ENCODE data around the gene TUBB2B. TPM values are rescaled to one million over a fixed set of nuclear protein-coding genes. Genes with fewer than 3 reads are reported as not detected.

The TUBB2B gene
- total and polyA plus RNA-seq, 9 of the 15 experiments (the other 6 are each of a cell fraction or from before 2014, with no cell fraction given), result 0.11 to 9.7 (median 4.6) TPM

DNA sequence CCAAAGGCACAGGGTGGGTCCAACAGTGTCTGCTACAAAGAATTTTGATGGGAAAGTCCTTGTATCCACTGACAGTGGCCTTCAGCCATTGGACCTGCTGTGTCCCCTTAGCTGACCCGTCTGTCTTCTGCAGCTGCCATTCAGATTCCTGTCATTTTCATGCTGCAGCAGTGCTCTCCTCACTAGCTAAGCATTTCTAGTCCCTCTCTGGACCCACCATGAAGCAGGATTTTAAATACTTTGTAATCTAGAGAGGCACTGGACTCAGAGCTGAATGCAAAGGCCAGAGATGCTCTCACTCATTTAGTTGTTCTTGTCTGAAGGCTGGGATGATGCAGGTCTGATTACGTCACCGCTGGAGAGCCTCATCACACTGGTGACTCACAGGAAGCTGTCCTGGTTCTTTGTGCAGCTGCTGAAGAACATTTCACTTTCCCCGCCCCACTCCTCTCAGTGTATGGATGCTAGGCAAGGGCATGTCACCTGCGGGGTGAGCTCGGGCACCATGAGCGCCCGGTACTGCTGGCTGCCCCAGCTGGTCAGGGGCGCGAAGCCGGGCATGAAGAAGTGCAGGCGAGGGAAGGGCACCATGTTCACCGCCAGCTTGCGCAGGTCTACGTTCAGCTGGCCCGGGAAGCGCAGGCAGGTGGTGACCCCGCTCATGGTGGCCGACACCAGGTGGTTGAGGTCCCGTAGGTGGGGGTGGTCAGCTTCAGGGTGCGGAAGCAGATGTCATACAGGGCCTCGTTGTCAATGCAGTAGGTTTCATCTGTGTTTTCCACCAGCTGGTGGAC lies 50.7 kb downstream of the TUBB2B start (continued):
- TF ChIP-seq, protein P1, sequence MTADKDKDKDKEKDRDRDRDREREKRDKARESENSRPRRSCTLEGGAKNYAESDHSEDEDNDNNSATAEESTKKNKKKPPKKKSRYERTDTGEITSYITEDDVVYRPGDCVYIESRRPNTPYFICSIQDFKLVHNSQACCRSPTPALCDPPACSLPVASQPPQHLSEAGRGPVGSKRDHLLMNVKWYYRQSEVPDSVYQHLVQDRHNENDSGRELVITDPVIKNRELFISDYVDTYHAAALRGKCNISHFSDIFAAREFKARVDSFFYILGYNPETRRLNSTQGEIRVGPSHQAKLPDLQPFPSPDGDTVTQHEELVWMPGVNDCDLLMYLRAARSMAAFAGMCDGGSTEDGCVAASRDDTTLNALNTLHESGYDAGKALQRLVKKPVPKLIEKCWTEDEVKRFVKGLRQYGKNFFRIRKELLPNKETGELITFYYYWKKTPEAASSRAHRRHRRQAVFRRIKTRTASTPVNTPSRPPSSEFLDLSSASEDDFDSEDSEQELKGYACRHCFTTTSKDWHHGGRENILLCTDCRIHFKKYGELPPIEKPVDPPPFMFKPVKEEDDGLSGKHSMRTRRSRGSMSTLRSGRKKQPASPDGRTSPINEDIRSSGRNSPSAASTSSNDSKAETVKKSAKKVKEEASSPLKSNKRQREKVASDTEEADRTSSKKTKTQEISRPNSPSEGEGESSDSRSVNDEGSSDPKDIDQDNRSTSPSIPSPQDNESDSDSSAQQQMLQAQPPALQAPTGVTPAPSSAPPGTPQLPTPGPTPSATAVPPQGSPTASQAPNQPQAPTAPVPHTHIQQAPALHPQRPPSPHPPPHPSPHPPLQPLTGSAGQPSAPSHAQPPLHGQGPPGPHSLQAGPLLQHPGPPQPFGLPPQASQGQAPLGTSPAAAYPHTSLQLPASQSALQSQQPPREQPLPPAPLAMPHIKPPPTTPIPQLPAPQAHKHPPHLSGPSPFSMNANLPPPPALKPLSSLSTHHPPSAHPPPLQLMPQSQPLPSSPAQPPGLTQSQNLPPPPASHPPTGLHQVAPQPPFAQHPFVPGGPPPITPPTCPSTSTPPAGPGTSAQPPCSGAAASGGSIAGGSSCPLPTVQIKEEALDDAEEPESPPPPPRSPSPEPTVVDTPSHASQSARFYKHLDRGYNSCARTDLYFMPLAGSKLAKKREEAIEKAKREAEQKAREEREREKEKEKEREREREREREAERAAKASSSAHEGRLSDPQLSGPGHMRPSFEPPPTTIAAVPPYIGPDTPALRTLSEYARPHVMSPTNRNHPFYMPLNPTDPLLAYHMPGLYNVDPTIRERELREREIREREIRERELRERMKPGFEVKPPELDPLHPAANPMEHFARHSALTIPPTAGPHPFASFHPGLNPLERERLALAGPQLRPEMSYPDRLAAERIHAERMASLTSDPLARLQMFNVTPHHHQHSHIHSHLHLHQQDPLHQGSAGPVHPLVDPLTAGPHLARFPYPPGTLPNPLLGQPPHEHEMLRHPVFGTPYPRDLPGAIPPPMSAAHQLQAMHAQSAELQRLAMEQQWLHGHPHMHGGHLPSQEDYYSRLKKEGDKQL (CRISPR knock-in tag; IDR thresholded peaks at IDR 0.05; ENCODE audit: borderline replicate concordance), result 0 out of 2 replicates have a peak, but pooled peaks have one; percentile 12
- 0 out of 2 replicates have a peak, but pooled peaks have one; percentile 14 for TF ChIP-seq ZEB2 (IDR thresholded peaks at IDR 0.05)
- peak in 1 of 2 experiments; percentile 15; a peak in 1 of 3 replicates for TF ChIP-seq CBX3 (IDR thresholded peaks at IDR 0.05; ENCODE audit: borderline replicate concordance in 1 of 2, low read length in 2 of 2)
- TF ChIP-seq, protein P2, sequence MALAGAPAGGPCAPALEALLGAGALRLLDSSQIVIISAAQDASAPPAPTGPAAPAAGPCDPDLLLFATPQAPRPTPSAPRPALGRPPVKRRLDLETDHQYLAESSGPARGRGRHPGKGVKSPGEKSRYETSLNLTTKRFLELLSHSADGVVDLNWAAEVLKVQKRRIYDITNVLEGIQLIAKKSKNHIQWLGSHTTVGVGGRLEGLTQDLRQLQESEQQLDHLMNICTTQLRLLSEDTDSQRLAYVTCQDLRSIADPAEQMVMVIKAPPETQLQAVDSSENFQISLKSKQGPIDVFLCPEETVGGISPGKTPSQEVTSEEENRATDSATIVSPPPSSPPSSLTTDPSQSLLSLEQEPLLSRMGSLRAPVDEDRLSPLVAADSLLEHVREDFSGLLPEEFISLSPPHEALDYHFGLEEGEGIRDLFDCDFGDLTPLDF (CRISPR knock-in tag; IDR thresholded peaks at IDR 0.05), result no peak; the same call in 1 of the 2 replicates
- no peak for TF ChIP-seq ZNF668 (CRISPR knock-in tag; IDR thresholded peaks at IDR 0.05)
- TF ChIP-seq JUND (IDR thresholded peaks at IDR 0.05; ENCODE audit: borderline replicate concordance, low read depth, low read length), result peak; percentile 99
- peak; percentile 100 for TF ChIP-seq JUND (tag; IDR thresholded peaks at IDR 0.05; ENCODE audit: borderline replicate concordance, low read depth, low read length)
- peak; percentile 98 for TF ChIP-seq JUNB (CRISPR knock-in tag; conservative IDR thresholded peaks at IDR 0.05)
- TF ChIP-seq RBM15 (IDR thresholded peaks at IDR 0.05; ENCODE audit: insufficient read depth, low read length), result no peak
- peak in 1 of 2 experiments; percentile 91; a peak in 1 of 4 replicates for TF ChIP-seq RCOR1 (IDR thresholded peaks at IDR 0.05; ENCODE audit: borderline replicate concordance in 1 of 2, low read depth in 2 of 2, low read length in 2 of 2)
- peak; percentile 96 for TF ChIP-seq CREB1 (IDR thresholded peaks at IDR 0.05)
- TF ChIP-seq CREB1 (CRISPR knock-in tag; IDR thresholded peaks at IDR 0.05), result peak; percentile 95
- no peak for TF ChIP-seq ESRRA (IDR thresholded peaks at IDR 0.05; ENCODE audit: borderline replicate concordance, low read depth)
- peak; percentile 31 for TF ChIP-seq DACH1 (IDR thresholded peaks at IDR 0.05; ENCODE audit: partially characterized antibody)
- no peak for TF ChIP-seq MYBL2 (IDR thresholded peaks at IDR 0.05; ENCODE audit: low read depth)
- no peak for TF ChIP-seq MYBL2 (CRISPR knock-in tag; IDR thresholded peaks at IDR 0.05; ENCODE audit: borderline replicate concordance)
- no peak for TF ChIP-seq ZZZ3 (IDR thresholded peaks at IDR 0.05)
- TF ChIP-seq, protein P3, sequence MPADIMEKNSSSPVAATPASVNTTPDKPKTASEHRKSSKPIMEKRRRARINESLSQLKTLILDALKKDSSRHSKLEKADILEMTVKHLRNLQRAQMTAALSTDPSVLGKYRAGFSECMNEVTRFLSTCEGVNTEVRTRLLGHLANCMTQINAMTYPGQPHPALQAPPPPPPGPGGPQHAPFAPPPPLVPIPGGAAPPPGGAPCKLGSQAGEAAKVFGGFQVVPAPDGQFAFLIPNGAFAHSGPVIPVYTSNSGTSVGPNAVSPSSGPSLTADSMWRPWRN (IDR thresholded peaks at IDR 0.05; ENCODE audit: low read depth), result no peak
- no peak for TF ChIP-seq TEAD1 (CRISPR knock-in tag; IDR thresholded peaks at IDR 0.05)
- TF ChIP-seq ZNF174 (CRISPR knock-in tag; IDR thresholded peaks at IDR 0.05), result no peak
- peak; percentile 99 for TF ChIP-seq ATF7 (IDR thresholded peaks at IDR 0.05)
- no peak for TF ChIP-seq SRSF9 (IDR thresholded peaks at IDR 0.05; ENCODE audit: borderline replicate concordance, low read depth, low read length)
